GM12878 (cell line): ENCODE data around the gene FHL3. TPM values are rescaled to one million over a fixed set of nuclear protein-coding genes. Genes with fewer than 3 reads are reported as not detected.

Experiments used
- BACH1 ChIP-seq: fragments of 450-650 bp; IDR thresholded peaks from 2 replicates; pipeline ENCODE4 v1.6.1; 2017; ENCODE audit warnings: mild to moderate bottlenecking, borderline replicate concordance
- CBFB ChIP-seq: IDR thresholded peaks from 2 replicates; pipeline ENCODE4 v1.6.1; 2016; ENCODE audit warnings: antibody characterized with exemption, low read depth
- CBX3 ChIP-seq: fragments of 200-600 bp; sonication (generic); IDR thresholded peaks from 2 replicates; pipeline ENCODE4 v1.6.1; 2016; ENCODE audit warnings: low read depth, borderline replicate concordance
- HDAC6 ChIP-seq: fragments of 200-600 bp; sonication (generic); IDR thresholded peaks from one replicate; pipeline ENCODE4 v1.8.0; 2017; ENCODE audit warnings: antibody characterized with exemption; ENCODE audit not compliant: unreplicated experiment
- MTA3 ChIP-seq: IDR thresholded peaks from 2 replicates; pipeline ENCODE4 v1.6.1; 2012; ENCODE audit warnings: low read length, inconsistent platforms, borderline replicate concordance
- PAX5 ChIP-seq: IDR thresholded peaks from 2 replicates; pipeline ENCODE4 v1.6.1; 2011; ENCODE audit warnings: low read depth, low read length, borderline replicate concordance
- SREBF2 ChIP-seq: IDR thresholded peaks from 2 replicates; pipeline ENCODE4 v1.6.1; 2012; ENCODE audit warnings: mild to moderate bottlenecking, low read length
- TARDBP ChIP-seq: IDR thresholded peaks from 2 replicates; pipeline ENCODE4 v1.6.1; 2016; ENCODE audit warnings: borderline replicate concordance
- ZNF687 ChIP-seq: fragments of 450-650 bp; IDR thresholded peaks from 2 replicates; pipeline ENCODE4 v1.6.1; 2017; ENCODE audit warnings: mild to moderate bottlenecking, moderate library complexity
- polyA plus RNA-seq, 11 experiments: library from polyadenylated mRNA; depleted of rRNA in 4 of 11; unstranded in 6 of 11; stranded (reverse) in 5 of 11; fragments of >200 nt; fragmentation: Nextera tagmentation in 4 of 11; fragmentation: Illumina TruSeq in 1 of 11; extraction: Ambion mirVana in 4 of 11; extraction: Trizol in 1 of 11; gene quantifications; 1 replicate in 1 of 11; 2 replicates in 10 of 11; pipeline versions ENCODE4 v1.2.1 to v1.2.3, GENCODE V29; 2011 to 2016; ENCODE audit warnings: inconsistent platforms in 2 of 11, missing spikeins in 2 of 11, low read depth in 1 of 11
- total RNA-seq, 4 experiments: library from RNA; depleted of rRNA in 3 of 4; stranded (reverse); fragments of >200 nt in 3 of 4; fragmentation: Illumina TruSeq in 1 of 4; extraction: Trizol in 1 of 4; gene quantifications; 2 replicates each; pipeline versions ENCODE4 v1.2.1 to v1.2.3, GENCODE V29; 2013 to 2021
- TF ChIP-seq, protein P1 (sequence below): fragments of 450-650 bp; IDR thresholded peaks from 2 replicates; pipeline ENCODE4 v1.6.1; 2016; ENCODE audit warnings: mild to moderate bottlenecking, moderate library complexity, borderline replicate concordance

Gene FHL3
- total and polyA plus RNA-seq, 10 of the 15 experiments (the other 5 are each of a cell fraction or from before 2014, with no cell fraction given) = 0.26 to 13.9 (median 7.9) TPM

GRCh38 chr1:38028105-38028591, 22.8 kb upstream of the FHL3 start (continued):
- TF ChIP-seq ZNF687 (0 out of 2 replicates have a peak, but pooled peaks have one; percentile 45), SREBF2 (no peak), CBFB (peak; percentile 46; the same call in 1 of the 2 replicates), HDAC6 (no peak), BACH1 (peak; percentile 55; the same call in 1 of the 2 replicates), CBX3 (no peak), PAX5 (peak; percentile 55; the same call in 1 of the 2 replicates), TARDBP (no peak), MTA3 (peak; percentile 91; the same call in 1 of the 2 replicates)
- TF ChIP-seq, protein P1, sequence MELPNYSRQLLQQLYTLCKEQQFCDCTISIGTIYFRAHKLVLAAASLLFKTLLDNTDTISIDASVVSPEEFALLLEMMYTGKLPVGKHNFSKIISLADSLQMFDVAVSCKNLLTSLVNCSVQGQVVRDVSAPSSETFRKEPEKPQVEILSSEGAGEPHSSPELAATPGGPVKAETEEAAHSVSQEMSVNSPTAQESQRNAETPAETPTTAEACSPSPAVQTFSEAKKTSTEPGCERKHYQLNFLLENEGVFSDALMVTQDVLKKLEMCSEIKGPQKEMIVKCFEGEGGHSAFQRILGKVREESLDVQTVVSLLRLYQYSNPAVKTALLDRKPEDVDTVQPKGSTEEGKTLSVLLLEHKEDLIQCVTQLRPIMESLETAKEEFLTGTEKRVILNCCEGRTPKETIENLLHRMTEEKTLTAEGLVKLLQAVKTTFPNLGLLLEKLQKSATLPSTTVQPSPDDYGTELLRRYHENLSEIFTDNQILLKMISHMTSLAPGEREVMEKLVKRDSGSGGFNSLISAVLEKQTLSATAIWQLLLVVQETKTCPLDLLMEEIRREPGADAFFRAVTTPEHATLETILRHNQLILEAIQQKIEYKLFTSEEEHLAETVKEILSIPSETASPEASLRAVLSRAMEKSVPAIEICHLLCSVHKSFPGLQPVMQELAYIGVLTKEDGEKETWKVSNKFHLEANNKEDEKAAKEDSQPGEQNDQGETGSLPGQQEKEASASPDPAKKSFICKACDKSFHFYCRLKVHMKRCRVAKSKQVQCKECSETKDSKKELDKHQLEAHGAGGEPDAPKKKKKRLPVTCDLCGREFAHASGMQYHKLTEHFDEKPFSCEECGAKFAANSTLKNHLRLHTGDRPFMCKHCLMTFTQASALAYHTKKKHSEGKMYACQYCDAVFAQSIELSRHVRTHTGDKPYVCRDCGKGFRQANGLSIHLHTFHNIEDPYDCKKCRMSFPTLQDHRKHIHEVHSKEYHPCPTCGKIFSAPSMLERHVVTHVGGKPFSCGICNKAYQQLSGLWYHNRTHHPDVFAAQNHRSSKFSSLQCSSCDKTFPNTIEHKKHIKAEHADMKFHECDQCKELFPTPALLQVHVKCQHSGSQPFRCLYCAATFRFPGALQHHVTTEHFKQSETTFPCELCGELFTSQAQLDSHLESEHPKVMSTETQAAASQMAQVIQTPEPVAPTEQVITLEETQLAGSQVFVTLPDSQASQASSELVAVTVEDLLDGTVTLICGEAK = no peak
